ENCODE data around the gene DNAH10.

GRCh38 chr12:123840765-123841425 lies 78.8 kb downstream of the DNAH10 start:
- TF ChIP-seq CTCF (conservative IDR thresholded peaks at IDR 0.05; ENCODE audit: low read length) (no peak), EZH2phosphoT487 (IDR thresholded peaks at IDR 0.05; ENCODE audit: borderline replicate concordance, low read depth, low read length) (no peak)
